Panc1 (cell line): ENCODE measurements around the gene GNAT1. TPM values are rescaled to one million over a fixed set of nuclear protein-coding genes. Genes with fewer than 3 reads are reported as not detected.

Experiments used
- ATAC-seq: fragments of 200-7000 bp; cut with Tn5 transposase; 2 replicates; pipeline ENCODE4 v1.9.1; 2020; ENCODE audit warnings: mild to moderate bottlenecking, moderate library complexity
- BruUV-seq: library from RNA; stranded (reverse); fragments of 400-500 nt; replicated peaks from 2 replicates; lab custom pipeline; 2021; lab: Mats Ljungman, UMichigan
- CTCF ChIA-PET: fragments of 300-600 bp; sonication (Branson Sonifier 250); formaldehyde crosslinking; loops from one replicate; lab custom pipeline; 2022; ENCODE audit warnings: antibody characterized with exemption; lab: Charles Lee
- POLR2A ChIA-PET: fragments of 300-600 bp; sonication (Branson Sonifier 250); formaldehyde crosslinking; loops from one replicate; lab custom pipeline; 2022; ENCODE audit warnings: antibody characterized with exemption; lab: Charles Lee
- DNase-seq: peaks from one replicate; pipeline ENCODE4 v3.0.0-alpha.2; 2010; ENCODE audit warnings: low read depth, low spot score
- H3K27ac ChIP-seq: 2 replicates; pipeline ENCODE4 v1.5.1; 2011; ENCODE audit warnings: mild to moderate bottlenecking, low read length, inconsistent platforms
- H3K27me3 ChIP-seq: fragments of 200-500 bp; sonication (Bioruptor generic); 2 replicates; pipeline ENCODE4 v1.6.0; 2014; ENCODE audit warnings: low read length, inconsistent platforms; ENCODE audit not compliant: control insufficient read depth, insufficient read depth
- H3K36me3 ChIP-seq: fragments of 200-500 bp; sonication (Bioruptor generic); 2 replicates; pipeline ENCODE4 v1.5.1; 2014; ENCODE audit warnings: inconsistent platforms, mild to moderate bottlenecking, low read length, moderate library complexity; ENCODE audit not compliant: control insufficient read depth, insufficient read depth
- H3K4me1 ChIP-seq: 2 replicates; pipeline ENCODE4 v1.5.1; 2011; ENCODE audit warnings: inconsistent platforms, mild to moderate bottlenecking, low read length, moderate library complexity; ENCODE audit not compliant: control insufficient read depth, insufficient read depth
- H3K4me3 ChIP-seq, 2 experiments: 2 replicates each; pipeline ENCODE4 v1.5.1; 2011 to 2012; ENCODE audit warnings: low read depth in 2 of 2, low read length in 2 of 2, mild to moderate bottlenecking in 2 of 2, inconsistent platforms in 1 of 2, moderate library complexity in 1 of 2
- H3K9me3 ChIP-seq: fragments of 200-500 bp; sonication (Bioruptor generic); 2 replicates; pipeline ENCODE4 v1.5.1; 2014; ENCODE audit warnings: low read depth, mild to moderate bottlenecking, inconsistent platforms, low read length, moderate library complexity; ENCODE audit not compliant: control insufficient read depth, insufficient read depth
- CTCF ChIP-seq: fragments of 450-650 bp; IDR thresholded peaks from 2 replicates; pipeline ENCODE4 v1.5.1; 2017; ENCODE audit warnings: mild to moderate bottlenecking
- POLR2AphosphoS5 ChIP-seq: IDR thresholded peaks from 2 replicates; pipeline ENCODE4 v1.6.1; 2012; ENCODE audit warnings: mild to moderate bottlenecking, low read depth, low read length, moderate library complexity
- SIN3A ChIP-seq: IDR thresholded peaks from 2 replicates; pipeline ENCODE4 v1.6.1; 2012; ENCODE audit warnings: low read depth, mild to moderate bottlenecking, low read length, moderate library complexity, borderline replicate concordance; ENCODE audit not compliant: insufficient read depth
- TCF7L2 ChIP-seq: IDR thresholded peaks from 2 replicates; pipeline ENCODE4 v1.6.1; 2011; ENCODE audit warnings: mild to moderate bottlenecking, low read depth, low read length, inconsistent platforms
- in situ Hi-C: cut with HindIII; loops from 2 replicates; pipeline ENCODE4 v1.10.0; 2016; ENCODE audit warnings: low sequenced_read_pairs, low pct_unique_long_range_greater_than_20kb
- intact Hi-C: fragments of 100-400 bp; cut with micrococcal nuclease; formaldehyde crosslinking; loops from one replicate; pipeline ENCODE4 v1.10.0; 2022; ENCODE audit not compliant: unreplicated experiment
- total RNA-seq: library from RNA; stranded (reverse); gene quantifications from one replicate; pipeline ENCODE4 v1.2.1, GENCODE V29; 2021; ENCODE audit not compliant: unreplicated experiment
- TF ChIP-seq, protein P1 (sequence below), 2 experiments: IDR thresholded peaks; 2 replicates each; pipeline ENCODE4 v1.6.1; 2011 to 2012; ENCODE audit warnings: low read depth in 2 of 2, control low read depth in 1 of 2, low read length in 1 of 2, mild to moderate bottlenecking in 1 of 2, moderate library complexity in 1 of 2; ENCODE audit not compliant: insufficient read depth in 1 of 2

Gene GNAT1
- total RNA-seq, 1 experiment from 2014 or later = not detected

DNA sequence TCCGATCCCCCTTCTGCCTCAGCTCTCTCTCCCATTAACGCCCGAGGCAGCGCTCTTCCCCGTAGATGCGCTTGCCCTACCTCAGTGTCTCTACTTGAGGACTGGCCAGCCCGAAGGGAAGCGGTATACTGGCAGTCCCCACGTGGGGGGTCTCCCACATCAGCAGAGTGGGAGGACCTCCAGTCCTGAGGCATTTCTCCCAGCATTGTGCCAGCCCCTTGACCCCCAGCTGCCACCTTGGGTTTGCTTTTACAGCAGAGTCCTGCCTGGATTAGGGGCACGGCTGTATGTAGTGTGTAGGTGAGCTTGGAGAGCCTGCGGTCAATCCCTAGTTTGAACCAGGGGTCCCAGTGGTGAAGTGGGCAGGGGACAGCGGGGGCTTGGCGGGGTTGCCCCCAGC, 35.5 kb upstream of the GNAT1 start:
- BruUV-seq = no TSS peak
- Histone ChIP-seq H3K36me3 (no peaks in the 10 kb centered on the region; the same call in 1 of the 2 replicates), H3K27me3 (no peaks in the 10 kb centered on the region), H3K4me3 (peak overlapping the region; percentile 63 to 69), H3K9me3 (no peaks in the 10 kb centered on the region), H3K27ac (peak overlapping the region; percentile 96), H3K4me1 (peaks cover 43% of the 10 kb centered on the region)
- TF ChIP-seq POLR2AphosphoS5 = no peak
- TF ChIP-seq, protein P1, sequence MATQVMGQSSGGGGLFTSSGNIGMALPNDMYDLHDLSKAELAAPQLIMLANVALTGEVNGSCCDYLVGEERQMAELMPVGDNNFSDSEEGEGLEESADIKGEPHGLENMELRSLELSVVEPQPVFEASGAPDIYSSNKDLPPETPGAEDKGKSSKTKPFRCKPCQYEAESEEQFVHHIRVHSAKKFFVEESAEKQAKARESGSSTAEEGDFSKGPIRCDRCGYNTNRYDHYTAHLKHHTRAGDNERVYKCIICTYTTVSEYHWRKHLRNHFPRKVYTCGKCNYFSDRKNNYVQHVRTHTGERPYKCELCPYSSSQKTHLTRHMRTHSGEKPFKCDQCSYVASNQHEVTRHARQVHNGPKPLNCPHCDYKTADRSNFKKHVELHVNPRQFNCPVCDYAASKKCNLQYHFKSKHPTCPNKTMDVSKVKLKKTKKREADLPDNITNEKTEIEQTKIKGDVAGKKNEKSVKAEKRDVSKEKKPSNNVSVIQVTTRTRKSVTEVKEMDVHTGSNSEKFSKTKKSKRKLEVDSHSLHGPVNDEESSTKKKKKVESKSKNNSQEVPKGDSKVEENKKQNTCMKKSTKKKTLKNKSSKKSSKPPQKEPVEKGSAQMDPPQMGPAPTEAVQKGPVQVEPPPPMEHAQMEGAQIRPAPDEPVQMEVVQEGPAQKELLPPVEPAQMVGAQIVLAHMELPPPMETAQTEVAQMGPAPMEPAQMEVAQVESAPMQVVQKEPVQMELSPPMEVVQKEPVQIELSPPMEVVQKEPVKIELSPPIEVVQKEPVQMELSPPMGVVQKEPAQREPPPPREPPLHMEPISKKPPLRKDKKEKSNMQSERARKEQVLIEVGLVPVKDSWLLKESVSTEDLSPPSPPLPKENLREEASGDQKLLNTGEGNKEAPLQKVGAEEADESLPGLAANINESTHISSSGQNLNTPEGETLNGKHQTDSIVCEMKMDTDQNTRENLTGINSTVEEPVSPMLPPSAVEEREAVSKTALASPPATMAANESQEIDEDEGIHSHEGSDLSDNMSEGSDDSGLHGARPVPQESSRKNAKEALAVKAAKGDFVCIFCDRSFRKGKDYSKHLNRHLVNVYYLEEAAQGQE (IDR thresholded peaks at IDR 0.05; ENCODE audit: insufficient read depth in 1 of 2, low read depth in 2 of 2, low read length in 1 of 2) = no peak
- TF ChIP-seq SIN3A = no peak
- no peak for TF ChIP-seq TCF7L2
- no peak for TF ChIP-seq CTCF
- DNase-seq (no peak), ATAC-seq (no peak; the same call in 1 of the 2 replicates)
- intact Hi-C loops (no loop called here), in situ Hi-C loops (no loop called here)
- POLR2A ChIA-PET = no interaction called here
- CTCF ChIA-PET = no interaction called here

GRCh38 chr3:50156549-50157493, 34.6 kb upstream of the GNAT1 start:
- ChIA-PET CTCF (interaction anchor here (0.5 kb wide), 1 partner anchor 11 kb away, joined by 4 read pairs; no protein-coding TSS in a partner anchor), POLR2A (no interaction called here)
- TF ChIP-seq CTCF = no peak
- TF ChIP-seq TCF7L2 = no peak
- TF ChIP-seq, protein P1 (IDR thresholded peaks at IDR 0.05; ENCODE audit: insufficient read depth in 1 of 2, low read depth in 2 of 2, low read length in 1 of 2) = no peak
- TF ChIP-seq SIN3A = 0 out of 2 replicates have a peak, but pooled peaks have one; percentile 33
- TF ChIP-seq POLR2AphosphoS5 = peak; percentile 70
- peak; percentile 33 for ATAC-seq
- BruUV-seq = TSS peak; percentile 81
- intact Hi-C loops (no loop called here), in situ Hi-C loops (no loop called here)
- no peaks in the 10 kb centered on the region; the same call in 1 of the 2 replicates for H3K36me3 ChIP-seq
- peak overlapping the region; percentile 96 for H3K27ac ChIP-seq
- no peaks in the 10 kb centered on the region for H3K27me3 ChIP-seq
- peaks cover 53% of the 10 kb centered on the region for H3K4me1 ChIP-seq
- H3K9me3 ChIP-seq = no peaks in the 10 kb centered on the region
- peak overlapping the region; percentile 63 to 69 for H3K4me3 ChIP-seq
- no peak for DNase-seq
